NT2/D1 (cell line): ENCODE data around the gene SCMH1.

Experiments used
- SUZ12 ChIP-seq: IDR thresholded peaks from 2 replicates; pipeline ENCODE4 v1.6.1; 2011; ENCODE audit not compliant: insufficient read length, insufficient read depth; ENCODE audit errors: extremely low read depth
- YY1 ChIP-seq: IDR thresholded peaks from 2 replicates; pipeline ENCODE4 v1.6.1; 2011; ENCODE audit not compliant: insufficient read length, insufficient read depth

DNA sequence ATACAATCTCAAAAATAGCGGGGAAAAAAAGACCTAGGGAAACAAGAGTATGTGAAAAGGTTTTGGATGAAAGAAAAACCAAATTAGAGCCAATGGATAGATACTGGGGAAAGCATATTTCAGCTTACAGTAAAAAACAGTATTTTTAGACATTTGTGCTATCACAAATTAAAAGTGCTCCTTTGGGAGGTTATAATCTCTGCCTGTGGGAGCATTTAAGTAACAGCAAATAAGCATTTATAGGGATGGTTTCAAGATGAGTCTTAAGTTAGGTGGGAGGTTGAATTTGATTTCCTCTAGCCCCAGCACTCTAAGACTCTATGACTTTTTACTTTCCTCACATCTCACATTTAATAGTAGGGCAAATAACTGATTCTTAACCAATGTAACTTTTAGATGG, 141.0 kb downstream of the SCMH1 start:
- TF ChIP-seq YY1 (no peak), SUZ12 (no peak)
